Uterus (tissue), 2 donors: ENCODE measurements around the gene TTLL10.

Experiments used
- POLR2A ChIP-seq, 2 donors: fragments of 450-650 bp; IDR thresholded peaks; one replicate each; pipeline ENCODE4 v1.6.1; 2016; ENCODE audit warnings: antibody characterized with exemption in 2 of 2, mild to moderate bottlenecking in 1 of 2, moderate library complexity in 1 of 2
- TF ChIP-seq, protein P1 (sequence below), 4 experiments: fragments of 200-600 bp in 2 of 4; fragments of 450-650 bp in 2 of 4; sonication (generic) in 2 of 4; IDR thresholded peaks; one replicate each; pipeline ENCODE4 v1.5.1; 2016 to 2019; ENCODE audit warnings: antibody characterized with exemption in 4 of 4, mild to moderate bottlenecking in 2 of 4, moderate library complexity in 1 of 4

- TF ChIP-seq, protein P1, sequence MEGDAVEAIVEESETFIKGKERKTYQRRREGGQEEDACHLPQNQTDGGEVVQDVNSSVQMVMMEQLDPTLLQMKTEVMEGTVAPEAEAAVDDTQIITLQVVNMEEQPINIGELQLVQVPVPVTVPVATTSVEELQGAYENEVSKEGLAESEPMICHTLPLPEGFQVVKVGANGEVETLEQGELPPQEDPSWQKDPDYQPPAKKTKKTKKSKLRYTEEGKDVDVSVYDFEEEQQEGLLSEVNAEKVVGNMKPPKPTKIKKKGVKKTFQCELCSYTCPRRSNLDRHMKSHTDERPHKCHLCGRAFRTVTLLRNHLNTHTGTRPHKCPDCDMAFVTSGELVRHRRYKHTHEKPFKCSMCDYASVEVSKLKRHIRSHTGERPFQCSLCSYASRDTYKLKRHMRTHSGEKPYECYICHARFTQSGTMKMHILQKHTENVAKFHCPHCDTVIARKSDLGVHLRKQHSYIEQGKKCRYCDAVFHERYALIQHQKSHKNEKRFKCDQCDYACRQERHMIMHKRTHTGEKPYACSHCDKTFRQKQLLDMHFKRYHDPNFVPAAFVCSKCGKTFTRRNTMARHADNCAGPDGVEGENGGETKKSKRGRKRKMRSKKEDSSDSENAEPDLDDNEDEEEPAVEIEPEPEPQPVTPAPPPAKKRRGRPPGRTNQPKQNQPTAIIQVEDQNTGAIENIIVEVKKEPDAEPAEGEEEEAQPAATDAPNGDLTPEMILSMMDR (IDR thresholded peaks at IDR 0.05) = no peak
- TF ChIP-seq POLR2A (IDR thresholded peaks at IDR 0.05) = no peak
Measured at GRCh38 chr1:1247341-1247913, 73.7 kb downstream of the TTLL10 start.
